C4-2B (cell line): ENCODE measurements around the gene LRRC23.
"Not testable (repeated sequence)": the region's sequence is repeated elsewhere in the genome, so short reads cannot be mapped to it uniquely, and the experiment has no call there.

Source experiments
- H3K27ac ChIP-seq: fragments of 450-650 bp; 2 replicates; pipeline ENCODE4 v1.5.1; 2017
- ZFX ChIP-seq: fragments of 450-650 bp; IDR thresholded peaks from 2 replicates; pipeline ENCODE4 v1.6.1; 2017
- TF ChIP-seq, protein P1 (sequence below): fragments of 450-650 bp; conservative IDR thresholded peaks from 2 replicates; pipeline ENCODE4 v1.5.1; 2017; ENCODE audit warnings: mild to moderate bottlenecking

Gene LRRC23

DNA sequence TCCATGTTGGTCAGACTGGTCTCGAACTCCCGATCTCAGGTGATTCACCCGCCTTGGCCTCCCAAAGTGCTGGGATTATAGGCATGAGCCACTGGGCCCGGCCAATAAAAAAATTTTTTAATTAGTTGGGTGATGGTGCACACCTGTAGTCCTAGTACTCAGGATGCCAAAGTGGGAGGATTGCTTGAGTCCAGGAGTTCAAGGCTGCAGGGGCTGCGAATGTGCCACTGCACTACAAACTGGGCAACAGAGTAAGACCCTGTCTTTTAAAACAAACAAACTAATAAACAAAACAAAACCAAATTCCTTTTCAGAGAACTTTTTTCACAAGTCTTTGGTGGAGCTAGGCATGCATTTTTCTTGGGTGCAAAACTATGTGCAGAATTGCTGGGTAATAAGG, 21.4 kb upstream of the LRRC23 start:
- TF ChIP-seq, protein P1, sequence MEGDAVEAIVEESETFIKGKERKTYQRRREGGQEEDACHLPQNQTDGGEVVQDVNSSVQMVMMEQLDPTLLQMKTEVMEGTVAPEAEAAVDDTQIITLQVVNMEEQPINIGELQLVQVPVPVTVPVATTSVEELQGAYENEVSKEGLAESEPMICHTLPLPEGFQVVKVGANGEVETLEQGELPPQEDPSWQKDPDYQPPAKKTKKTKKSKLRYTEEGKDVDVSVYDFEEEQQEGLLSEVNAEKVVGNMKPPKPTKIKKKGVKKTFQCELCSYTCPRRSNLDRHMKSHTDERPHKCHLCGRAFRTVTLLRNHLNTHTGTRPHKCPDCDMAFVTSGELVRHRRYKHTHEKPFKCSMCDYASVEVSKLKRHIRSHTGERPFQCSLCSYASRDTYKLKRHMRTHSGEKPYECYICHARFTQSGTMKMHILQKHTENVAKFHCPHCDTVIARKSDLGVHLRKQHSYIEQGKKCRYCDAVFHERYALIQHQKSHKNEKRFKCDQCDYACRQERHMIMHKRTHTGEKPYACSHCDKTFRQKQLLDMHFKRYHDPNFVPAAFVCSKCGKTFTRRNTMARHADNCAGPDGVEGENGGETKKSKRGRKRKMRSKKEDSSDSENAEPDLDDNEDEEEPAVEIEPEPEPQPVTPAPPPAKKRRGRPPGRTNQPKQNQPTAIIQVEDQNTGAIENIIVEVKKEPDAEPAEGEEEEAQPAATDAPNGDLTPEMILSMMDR: no peak
- TF ChIP-seq ZFX: no peak

DNA sequence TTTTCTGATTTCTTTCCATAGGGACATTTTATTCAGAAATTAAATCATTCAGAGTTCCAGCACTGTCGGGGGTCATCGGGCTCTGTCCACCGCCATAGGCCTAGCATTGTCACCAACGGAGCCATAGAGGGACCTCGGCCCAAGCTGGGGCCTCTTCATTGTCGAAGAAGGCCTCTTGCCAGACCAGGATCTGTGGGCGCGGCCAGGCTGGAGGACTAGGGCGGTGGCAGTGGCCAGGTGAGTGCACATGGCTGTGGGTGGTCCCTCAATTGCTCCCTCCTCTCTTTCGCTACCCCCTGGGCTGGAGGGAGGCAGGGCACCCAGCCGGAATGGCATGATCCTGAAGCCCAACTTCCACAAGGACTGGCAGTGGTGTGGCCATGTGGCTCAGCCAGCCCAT, 20.9 kb upstream of the LRRC23 start:
- TF ChIP-seq, protein P1: no peak
- no peak for TF ChIP-seq ZFX
- H3K27ac ChIP-seq: no peak overlapping the region

More for the DNA sequence above, 21.4 kb upstream of the LRRC23 start:
- no peak overlapping the region for H3K27ac ChIP-seq

DNA sequence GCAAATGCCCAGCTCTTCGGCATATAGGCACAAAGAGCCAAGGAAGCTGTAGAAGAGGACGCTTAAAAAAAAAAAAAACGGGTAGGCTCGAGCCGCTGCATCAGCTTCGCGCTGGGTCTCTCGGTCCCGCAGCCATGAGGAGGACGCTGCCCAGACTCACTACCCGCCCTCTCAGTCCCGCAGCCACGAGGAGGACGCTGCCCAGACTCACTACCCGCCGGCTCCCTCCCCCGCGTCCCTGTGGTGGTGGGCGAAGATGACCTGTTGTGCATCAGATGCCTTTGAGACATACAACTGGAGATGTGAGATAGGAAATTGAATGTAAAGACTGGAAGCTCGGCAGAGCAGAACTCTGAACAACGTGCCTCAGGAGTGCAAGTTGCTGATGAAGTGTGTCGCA, 20.1 kb upstream of the LRRC23 start:
- H3K27ac ChIP-seq: no peak overlapping the region
- TF ChIP-seq, protein P1: no peak

DNA sequence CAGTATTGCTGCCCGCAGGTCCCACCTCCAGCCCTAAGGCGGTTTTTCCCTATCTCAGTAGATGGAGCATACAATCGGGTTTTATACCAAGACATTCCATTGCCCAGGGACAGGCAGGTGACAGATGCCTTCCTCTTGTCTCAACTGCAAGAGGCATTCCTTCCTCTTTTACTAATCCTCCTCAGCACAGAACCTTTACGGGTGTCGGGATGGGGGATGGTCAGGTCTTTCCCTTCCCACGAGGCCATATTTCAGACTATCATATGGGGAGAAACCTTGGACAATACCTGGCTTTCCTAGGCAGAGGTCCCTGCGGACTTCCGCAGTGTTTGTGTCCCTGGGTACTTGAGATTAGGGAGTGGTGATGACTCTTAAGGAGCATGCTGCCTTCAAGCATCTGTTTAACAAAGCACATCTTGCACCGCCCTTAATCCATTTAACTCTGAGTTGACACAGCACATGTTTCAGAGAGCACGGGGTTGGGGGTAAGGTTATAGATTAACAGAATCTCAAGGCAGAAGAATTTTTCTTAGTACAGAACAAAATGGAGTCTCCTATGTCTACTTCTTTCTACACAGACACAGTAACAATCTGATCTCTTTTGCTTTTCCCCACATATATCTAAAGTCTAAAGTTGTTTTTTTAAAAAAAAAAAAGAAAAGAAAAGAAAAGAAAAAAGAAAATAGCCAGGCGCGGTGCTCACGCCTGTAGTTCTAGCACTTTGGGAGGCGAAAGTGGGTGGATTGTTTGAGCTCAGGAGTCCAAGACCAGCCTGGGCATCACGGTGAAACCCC, 18.2 kb upstream of the LRRC23 start:
- H3K27ac ChIP-seq: not testable (repeated sequence)

DNA sequence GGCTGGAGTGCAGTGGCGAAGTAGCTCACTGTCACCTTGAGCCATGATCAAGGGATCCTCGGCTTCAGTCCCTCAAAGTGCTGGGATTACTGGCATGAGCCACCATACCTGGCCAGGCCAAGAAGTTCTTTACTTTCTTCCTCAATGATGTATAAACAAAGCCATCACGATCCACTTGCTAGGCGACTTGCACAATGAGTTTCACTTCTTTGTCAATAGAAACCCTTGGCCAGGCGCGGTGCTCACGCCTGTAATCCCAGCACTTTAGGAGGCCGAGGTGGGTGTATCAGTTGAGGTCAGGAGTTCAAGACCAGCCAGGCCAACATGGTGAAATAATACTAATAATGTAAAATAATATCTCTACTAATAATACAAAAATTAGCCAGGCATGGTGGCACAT, 17.2 kb upstream of the LRRC23 start:
- TF ChIP-seq ZFX: no peak
- TF ChIP-seq, protein P1: no peak
- H3K27ac ChIP-seq: no peak overlapping the region

DNA sequence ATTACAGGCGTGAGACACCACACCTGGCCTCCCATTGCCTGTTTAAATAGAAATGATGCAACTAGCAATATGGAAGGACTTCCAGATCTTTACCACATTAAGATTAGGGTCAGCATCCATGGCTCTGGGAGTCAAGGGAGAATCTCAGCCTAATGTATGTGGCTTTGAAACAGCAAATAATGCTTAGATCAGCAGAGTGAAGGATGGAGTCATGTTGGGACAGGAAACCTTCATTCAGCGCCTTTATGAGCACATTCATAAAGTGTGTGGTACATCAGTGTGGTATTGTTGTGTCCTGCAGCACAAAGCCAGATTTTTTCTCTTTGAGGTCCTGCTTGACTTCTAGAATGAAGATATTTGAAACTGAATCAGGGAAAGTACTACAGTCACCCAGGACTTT, 16.3 kb upstream of the LRRC23 start:
- TF ChIP-seq ZFX: no peak
- TF ChIP-seq, protein P1: no peak
- H3K27ac ChIP-seq: peak overlapping the region; percentile 9; the same call in 1 of the 2 replicates

DNA sequence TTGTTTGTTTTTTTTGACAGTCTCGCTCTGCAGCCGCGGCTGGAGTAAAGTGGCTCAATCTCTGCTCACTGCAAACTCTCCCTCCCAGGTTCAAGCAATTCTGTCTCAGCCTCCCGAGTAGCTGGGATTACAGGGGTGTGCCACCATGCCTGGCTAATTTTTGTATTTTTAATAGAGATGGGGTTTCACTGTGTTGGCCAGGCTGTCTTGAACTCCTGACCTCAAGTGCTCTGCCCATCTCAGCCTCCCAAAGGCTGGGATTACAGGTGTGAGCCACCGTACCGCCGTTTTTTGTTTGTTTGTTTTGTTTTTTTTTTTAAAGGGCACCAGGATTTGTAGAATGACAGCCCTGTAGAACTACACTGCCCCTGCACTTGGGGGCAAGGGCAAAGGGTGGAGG, 15.8 kb upstream of the LRRC23 start:
- peak overlapping the region; percentile 9; the same call in 1 of the 2 replicates for H3K27ac ChIP-seq

DNA sequence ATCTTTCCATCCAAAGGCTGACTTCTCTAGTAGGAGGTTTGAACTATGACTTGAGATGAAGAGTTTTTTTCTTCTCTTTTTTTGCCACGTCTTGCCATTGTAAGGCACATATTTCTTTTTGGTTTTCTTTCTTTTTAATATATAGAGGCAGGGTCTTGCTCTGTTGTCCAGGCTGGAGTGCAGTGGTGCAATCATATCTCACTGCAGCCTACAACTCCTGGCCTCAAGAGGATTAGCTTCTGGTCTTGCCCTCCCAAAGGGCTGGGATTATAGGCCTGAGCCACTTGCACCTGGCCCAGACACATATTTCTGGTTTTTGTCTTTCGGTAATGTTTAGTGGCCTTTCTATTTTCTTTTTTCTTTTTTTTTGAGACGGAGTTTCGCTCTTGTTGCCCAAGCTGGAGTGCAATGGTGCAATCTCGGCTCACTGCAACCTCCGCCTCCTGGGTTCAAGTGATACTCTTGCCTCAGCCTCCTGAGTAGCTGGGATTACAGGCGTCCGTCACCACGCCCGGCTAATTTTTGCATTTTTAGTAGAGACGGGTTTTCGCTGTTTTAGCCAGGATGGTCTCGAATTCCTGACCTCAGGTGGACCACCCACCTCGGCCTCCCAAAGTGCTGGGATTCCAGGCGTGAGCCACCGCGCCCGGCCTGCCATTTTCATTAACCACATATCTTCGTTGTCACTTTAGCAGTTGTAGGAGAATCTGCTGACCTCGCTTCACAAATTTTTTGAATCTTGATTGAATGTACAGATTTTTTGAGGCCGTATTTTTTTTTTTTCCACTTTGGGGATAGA, 14.6 kb upstream of the LRRC23 start:
- peak overlapping the region; percentile 80 for H3K27ac ChIP-seq
